Left ventricle myocardium inferior (tissue), 1 donor: ENCODE results near the gene STARD7. TPM values are rescaled to one million over a fixed set of nuclear protein-coding genes. Genes with fewer than 3 reads are reported as not detected.

Source experiments
- DNase-seq: peaks from one replicate; pipeline ENCODE4 v3.0.0-alpha.2; 2020
- H3K27ac ChIP-seq: fragments of 200-600 bp; replicated peaks from 2 replicates; pipeline ENCODE4 v1.8.0; 2021
- H3K27me3 ChIP-seq: fragments of 200-600 bp; 2 replicates; pipeline ENCODE4 v1.8.0; 2021; ENCODE audit warnings: low read depth
- H3K36me3 ChIP-seq: fragments of 200-600 bp; 2 replicates; pipeline ENCODE4 v1.8.0; 2021
- H3K4me1 ChIP-seq: fragments of 200-600 bp; 2 replicates; pipeline ENCODE4 v1.8.0; 2021
- H3K4me3 ChIP-seq: fragments of 200-600 bp; 2 replicates; pipeline ENCODE4 v1.8.0; 2021; ENCODE audit warnings: mild to moderate bottlenecking, moderate library complexity
- H3K9me3 ChIP-seq: fragments of 200-600 bp; replicated peaks from 2 replicates; pipeline ENCODE4 v1.8.0; 2021
- intact Hi-C: fragments of 100-400 bp; cut with micrococcal nuclease; formaldehyde crosslinking; loops from one replicate; pipeline ENCODE4 v1.11.0; 2022
- total RNA-seq: library from RNA; stranded (reverse); fragmentation: NEBNext Ultra II Directional; extraction: Animal tissue kit (Norgen Biotek cat#: 25700); gene quantifications from one replicate; pipeline ENCODE4 v1.2.1, GENCODE V29; 2021
- TF ChIP-seq, protein P1 (sequence below): fragments of 200-600 bp; IDR thresholded peaks from 2 replicates; pipeline ENCODE4 v1.8.0; 2021; ENCODE audit warnings: antibody characterized with exemption, mild to moderate bottlenecking, borderline replicate concordance
- donor health status: DM: no; HTN: yes; CAD: no; lungs with severe emphysema.

The STARD7 gene
- total RNA-seq, 1 donor from 2014 or later: 174 TPM

DNA sequence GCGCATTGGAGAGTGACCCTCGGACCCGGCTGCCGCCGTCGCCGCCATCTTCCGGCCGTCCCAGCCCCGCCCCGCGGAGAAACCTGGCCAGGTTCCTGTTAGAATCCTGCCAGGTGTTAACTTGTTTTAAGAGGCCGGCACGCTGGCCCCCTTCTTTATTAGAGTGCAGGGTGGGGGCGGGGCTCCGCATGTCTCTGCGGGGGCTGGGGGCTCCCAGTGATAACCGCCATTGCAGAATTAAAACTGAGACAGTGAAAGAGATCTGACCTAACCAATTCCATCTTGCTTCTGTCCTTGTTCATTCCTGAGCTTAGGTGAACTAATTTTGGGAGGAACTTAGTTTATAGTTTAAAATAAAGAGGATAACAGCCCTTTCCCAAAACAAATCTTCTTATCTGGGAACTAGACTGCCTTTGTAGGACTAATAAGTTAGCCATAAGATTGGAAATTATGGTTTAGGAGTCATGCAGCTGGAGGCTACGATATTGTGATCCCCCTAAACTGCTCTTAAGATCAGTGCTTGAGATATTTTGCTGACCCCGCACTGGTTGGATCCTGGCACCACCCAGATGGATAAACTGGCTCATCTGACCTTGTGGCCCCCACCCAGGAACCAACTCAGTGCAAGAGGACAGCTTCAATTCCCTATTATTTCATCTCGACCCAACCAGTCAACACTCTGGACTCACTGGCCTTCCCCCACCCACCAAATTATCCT lies 543 bp upstream of the STARD7 start:
- no peak for DNase-seq
- H3K4me1 ChIP-seq: peaks cover 55% of the 10 kb centered on the region
- intact Hi-C loops: no loop called here
- H3K36me3 ChIP-seq: no peaks in the 10 kb centered on the region
- TF ChIP-seq, protein P1, sequence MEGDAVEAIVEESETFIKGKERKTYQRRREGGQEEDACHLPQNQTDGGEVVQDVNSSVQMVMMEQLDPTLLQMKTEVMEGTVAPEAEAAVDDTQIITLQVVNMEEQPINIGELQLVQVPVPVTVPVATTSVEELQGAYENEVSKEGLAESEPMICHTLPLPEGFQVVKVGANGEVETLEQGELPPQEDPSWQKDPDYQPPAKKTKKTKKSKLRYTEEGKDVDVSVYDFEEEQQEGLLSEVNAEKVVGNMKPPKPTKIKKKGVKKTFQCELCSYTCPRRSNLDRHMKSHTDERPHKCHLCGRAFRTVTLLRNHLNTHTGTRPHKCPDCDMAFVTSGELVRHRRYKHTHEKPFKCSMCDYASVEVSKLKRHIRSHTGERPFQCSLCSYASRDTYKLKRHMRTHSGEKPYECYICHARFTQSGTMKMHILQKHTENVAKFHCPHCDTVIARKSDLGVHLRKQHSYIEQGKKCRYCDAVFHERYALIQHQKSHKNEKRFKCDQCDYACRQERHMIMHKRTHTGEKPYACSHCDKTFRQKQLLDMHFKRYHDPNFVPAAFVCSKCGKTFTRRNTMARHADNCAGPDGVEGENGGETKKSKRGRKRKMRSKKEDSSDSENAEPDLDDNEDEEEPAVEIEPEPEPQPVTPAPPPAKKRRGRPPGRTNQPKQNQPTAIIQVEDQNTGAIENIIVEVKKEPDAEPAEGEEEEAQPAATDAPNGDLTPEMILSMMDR: no peak
- H3K9me3 ChIP-seq: no peaks in the 10 kb centered on the region
- H3K27me3 ChIP-seq: no peaks in the 10 kb centered on the region
- peak overlapping the region; percentile 99 for H3K27ac ChIP-seq
- peak overlapping the region; percentile 85 for H3K4me3 ChIP-seq

DNA sequence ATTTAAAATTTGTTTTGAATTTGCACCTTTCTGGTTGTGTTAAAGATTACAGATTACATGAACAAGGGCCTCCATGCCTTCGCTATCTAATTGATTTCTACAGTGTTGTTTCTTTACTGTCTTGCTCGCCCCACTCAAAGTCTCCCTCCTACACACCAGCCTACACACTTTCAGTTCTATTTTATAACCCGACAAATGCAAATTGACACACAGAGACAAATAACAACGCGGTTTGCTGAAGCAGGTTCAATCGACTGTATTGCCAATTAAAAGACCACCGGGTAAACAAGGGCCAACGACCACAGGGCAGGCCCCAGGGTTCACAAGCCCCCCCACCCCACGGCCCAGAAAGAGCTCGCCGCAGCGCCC lies 869 bp downstream of the STARD7 start:
- H3K9me3 ChIP-seq: no peaks in the 10 kb centered on the region
- peaks cover 69% of the 10 kb centered on the region for H3K4me1 ChIP-seq
- intact Hi-C loops: no loop called here
- no peaks in the 10 kb centered on the region for H3K27me3 ChIP-seq
- peak overlapping the region; percentile 99 for H3K27ac ChIP-seq
- no peaks in the 10 kb centered on the region for H3K36me3 ChIP-seq
- H3K4me3 ChIP-seq: peak overlapping the region; percentile 85
- DNase-seq: no peak
- TF ChIP-seq, protein P1: no peak

DNA sequence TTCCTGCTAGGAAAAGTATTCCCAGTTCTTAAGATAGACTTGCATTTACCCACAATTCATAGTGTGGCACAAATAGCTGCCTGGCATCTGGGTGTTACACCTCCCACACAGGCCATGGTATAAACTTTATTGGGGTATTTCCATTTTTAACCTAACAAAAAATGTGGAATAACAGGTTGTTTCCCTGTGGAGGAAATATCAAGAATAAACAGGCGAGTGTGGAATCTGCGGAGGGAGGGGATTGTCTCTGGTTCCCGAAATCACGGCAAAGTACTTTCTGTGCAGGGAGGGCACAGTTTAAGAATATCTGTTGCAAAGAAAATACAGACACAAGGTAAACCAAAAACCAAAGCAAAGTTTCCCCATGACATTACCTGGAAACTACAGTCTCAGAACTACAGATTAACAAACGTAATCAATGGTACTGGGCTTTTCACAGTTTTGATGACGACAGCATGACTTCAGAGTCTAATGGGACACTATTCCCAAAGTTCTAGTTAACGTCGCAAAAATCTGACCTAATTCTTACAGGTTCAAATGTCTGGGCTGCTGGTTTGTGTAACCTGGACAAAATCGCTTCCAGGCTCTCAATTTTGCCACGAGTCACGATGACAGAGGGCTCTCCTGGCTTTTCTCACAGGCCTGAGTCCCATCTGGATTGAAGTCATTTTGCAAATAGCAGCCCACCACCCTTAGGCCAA lies 1.4 kb downstream of the STARD7 start:
- Histone ChIP-seq H3K36me3 (no peaks in the 10 kb centered on the region), H3K9me3 (no peaks in the 10 kb centered on the region), H3K4me1 (peaks cover 75% of the 10 kb centered on the region), H3K27me3 (no peaks in the 10 kb centered on the region), H3K27ac (peak overlapping the region; percentile 99), H3K4me3 (peak overlapping the region; percentile 85)
- intact Hi-C loops: no loop called here
- DNase-seq: no peak
- TF ChIP-seq, protein P1: no peak

DNA sequence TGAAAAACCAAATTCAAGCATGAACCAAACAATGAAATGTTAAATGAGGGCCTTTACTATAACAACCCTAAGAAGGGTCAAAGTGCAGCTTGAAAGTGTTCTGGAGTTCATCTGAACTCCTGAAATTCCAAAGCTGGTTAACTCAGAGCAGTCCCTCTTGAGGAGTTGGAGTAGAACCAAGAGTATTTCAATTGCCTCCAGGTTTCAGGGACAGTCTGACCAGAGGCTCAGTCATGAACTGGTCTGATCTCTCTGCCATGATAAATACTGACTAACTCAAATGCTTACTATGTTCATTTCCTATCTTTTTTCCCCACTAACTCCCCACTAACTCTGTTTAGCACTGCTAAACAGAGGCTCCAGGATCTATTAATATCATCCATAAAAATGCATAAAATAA lies 2.7 kb downstream of the STARD7 start:
- no peak for DNase-seq
- Histone ChIP-seq H3K27me3 (no peaks in the 10 kb centered on the region), H3K4me1 (peaks cover 88% of the 10 kb centered on the region), H3K9me3 (no peaks in the 10 kb centered on the region), H3K36me3 (no peaks in the 10 kb centered on the region), H3K4me3 (peak overlapping the region; percentile 85), H3K27ac (peak overlapping the region; percentile 77)
- TF ChIP-seq, protein P1: no peak
- intact Hi-C loops: loop anchor here (2.0 kb wide), 1 partner anchor 55 kb away; no protein-coding TSS in a partner anchor

DNA sequence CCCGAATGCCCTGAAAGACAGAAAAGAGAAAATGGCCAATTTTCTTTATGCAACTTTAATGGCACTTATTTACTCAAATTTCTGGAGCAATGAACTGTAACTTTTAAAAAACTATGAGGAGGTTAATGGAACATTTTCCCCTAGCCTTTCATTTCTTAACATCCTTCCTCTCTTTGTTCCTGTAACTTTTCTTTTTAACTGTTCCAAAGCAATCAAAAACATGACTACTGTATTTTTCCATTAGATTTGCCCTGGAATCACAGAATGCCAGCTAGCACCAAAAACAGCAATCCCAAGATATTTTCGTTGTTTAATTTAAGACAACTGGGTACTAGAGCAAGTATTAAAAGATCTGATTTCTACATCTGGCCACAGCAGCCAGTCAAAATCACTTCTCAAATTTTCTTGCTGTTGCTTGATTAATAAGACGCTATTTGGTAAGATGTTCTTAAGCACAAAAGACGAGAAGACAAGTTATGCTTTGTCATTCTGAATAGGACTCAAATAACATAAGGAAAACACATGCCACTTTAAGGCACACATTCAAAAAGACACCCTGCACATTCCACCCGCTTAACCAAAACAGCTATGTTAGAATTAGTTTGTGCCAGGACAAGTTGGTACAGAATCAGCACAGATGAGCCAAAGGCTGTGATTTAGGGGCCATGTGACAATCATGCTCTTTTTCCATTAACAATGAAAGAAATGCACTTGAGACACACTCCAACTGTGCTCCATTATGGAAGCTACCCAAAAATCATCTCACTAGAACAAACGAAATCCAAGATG lies 3.6 kb downstream of the STARD7 start:
- peaks cover 96% of the 10 kb centered on the region for H3K4me1 ChIP-seq
- no peaks in the 10 kb centered on the region for H3K27me3 ChIP-seq
- intact Hi-C loops: loop anchor here (2.0 kb wide), 1 partner anchor 56 kb away; no protein-coding TSS in a partner anchor
- peak overlapping the region; percentile 85 for H3K4me3 ChIP-seq
- peak overlapping the region; percentile 77 for H3K27ac ChIP-seq
- H3K9me3 ChIP-seq: no peaks in the 10 kb centered on the region
- H3K36me3 ChIP-seq: no peaks in the 10 kb centered on the region
- DNase-seq: no peak
- TF ChIP-seq, protein P1: no peak
